Subcutaneous abdominal adipose tissue (tissue), 5 donors: Measurements from ENCODE around the gene CRYBG1.

Experiments used
- H3K27ac ChIP-seq: one replicate; pipeline ENCODE4 v1.7.0; 2013; ENCODE audit warnings: low read depth, mild to moderate bottlenecking, inconsistent platforms, low read length, moderate library complexity
- H3K27me3 ChIP-seq, 5 donors: one replicate each; pipeline ENCODE4 v1.7.0; 2013; ENCODE audit warnings: low read length in 5 of 5, inconsistent platforms in 1 of 5; ENCODE audit not compliant: control insufficient read depth in 5 of 5, insufficient read depth in 4 of 5
- H3K36me3 ChIP-seq, 5 donors: one replicate each; pipeline ENCODE4 v1.7.0; 2013; ENCODE audit warnings: low read length in 5 of 5; ENCODE audit not compliant: control insufficient read depth in 5 of 5, insufficient read depth in 5 of 5
- H3K4me1 ChIP-seq, 5 donors: one replicate each; pipeline ENCODE4 v1.7.0; 2013; ENCODE audit warnings: low read length in 5 of 5, mild to moderate bottlenecking in 3 of 5, moderate library complexity in 1 of 5; ENCODE audit not compliant: control insufficient read depth in 5 of 5, insufficient read depth in 5 of 5
- H3K4me3 ChIP-seq, 5 donors: one replicate each; pipeline ENCODE4 v1.7.0; 2013; ENCODE audit warnings: low read length in 5 of 5, low read depth in 1 of 5
- H3K9ac ChIP-seq, 5 donors: one replicate each; pipeline ENCODE4 v1.7.0; 2013; ENCODE audit warnings: low read length in 5 of 5, mild to moderate bottlenecking in 4 of 5, moderate library complexity in 3 of 5
- H3K9me3 ChIP-seq, 5 donors: one replicate each; pipeline ENCODE4 v1.7.0; 2013; ENCODE audit warnings: low read length in 5 of 5; ENCODE audit not compliant: control insufficient read depth in 5 of 5
- donor health status: healthy.
- donor health status: healthy.
- donor health status: healthy.
- donor health status: healthy.
- donor health status: healthy.

Gene CRYBG1, protein sequence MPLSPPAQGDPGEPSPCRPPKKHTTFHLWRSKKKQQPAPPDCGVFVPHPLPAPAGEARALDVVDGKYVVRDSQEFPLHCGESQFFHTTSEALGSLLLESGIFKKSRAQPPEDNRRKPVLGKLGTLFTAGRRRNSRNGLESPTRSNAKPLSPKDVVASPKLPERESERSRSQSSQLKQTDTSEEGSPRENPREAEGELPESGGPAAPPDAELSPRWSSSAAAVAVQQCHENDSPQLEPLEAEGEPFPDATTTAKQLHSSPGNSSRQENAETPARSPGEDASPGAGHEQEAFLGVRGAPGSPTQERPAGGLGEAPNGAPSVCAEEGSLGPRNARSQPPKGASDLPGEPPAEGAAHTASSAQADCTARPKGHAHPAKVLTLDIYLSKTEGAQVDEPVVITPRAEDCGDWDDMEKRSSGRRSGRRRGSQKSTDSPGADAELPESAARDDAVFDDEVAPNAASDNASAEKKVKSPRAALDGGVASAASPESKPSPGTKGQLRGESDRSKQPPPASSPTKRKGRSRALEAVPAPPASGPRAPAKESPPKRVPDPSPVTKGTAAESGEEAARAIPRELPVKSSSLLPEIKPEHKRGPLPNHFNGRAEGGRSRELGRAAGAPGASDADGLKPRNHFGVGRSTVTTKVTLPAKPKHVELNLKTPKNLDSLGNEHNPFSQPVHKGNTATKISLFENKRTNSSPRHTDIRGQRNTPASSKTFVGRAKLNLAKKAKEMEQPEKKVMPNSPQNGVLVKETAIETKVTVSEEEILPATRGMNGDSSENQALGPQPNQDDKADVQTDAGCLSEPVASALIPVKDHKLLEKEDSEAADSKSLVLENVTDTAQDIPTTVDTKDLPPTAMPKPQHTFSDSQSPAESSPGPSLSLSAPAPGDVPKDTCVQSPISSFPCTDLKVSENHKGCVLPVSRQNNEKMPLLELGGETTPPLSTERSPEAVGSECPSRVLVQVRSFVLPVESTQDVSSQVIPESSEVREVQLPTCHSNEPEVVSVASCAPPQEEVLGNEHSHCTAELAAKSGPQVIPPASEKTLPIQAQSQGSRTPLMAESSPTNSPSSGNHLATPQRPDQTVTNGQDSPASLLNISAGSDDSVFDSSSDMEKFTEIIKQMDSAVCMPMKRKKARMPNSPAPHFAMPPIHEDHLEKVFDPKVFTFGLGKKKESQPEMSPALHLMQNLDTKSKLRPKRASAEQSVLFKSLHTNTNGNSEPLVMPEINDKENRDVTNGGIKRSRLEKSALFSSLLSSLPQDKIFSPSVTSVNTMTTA (N-terminal part only)

DNA sequence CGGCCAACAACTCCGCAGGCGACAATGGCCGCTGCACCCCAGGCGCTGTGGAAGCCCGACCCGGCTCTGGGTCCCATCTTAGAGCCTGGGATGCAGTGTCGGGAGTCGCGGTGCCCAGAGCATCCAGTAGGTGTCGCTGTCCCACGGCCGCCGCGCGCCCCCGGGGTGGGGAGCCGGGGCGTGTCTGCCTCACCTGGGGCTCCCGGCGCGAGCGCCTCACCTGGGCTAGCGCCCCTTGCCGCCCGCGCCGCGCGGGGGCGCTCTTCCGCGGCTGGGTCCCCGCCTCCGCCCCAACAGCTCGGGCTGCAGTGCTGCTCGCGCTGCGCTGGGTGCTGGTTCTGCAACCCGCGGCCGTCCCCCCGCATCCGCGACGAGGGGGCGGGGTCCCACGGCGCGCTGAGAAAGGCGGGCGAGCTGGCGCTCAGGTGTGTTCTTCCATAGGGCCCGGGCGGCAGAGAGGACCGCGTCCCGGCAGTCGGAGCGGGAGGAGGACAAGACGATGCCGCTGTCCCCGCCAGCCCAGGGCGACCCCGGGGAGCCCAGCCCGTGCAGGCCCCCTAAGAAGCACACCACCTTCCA, at the start of gene CRYBG1:
Gene CRYBG1, plus strand, starts transcription at position 308 of the 579 bp plus-strand sequence. Its CDS starts 192 bp downstream, at position 500.
- H3K9ac ChIP-seq: peak within 1 kb of the TSS in 1 of 5 donors; percentile 30
- H3K36me3 ChIP-seq: no peaks in the 10 kb centered on the region
- H3K27ac ChIP-seq: no peak within 1 kb of the TSS
- peaks cover 17 to 36% (median 30%) of the 10 kb centered on the region in 5 donors for H3K27me3 ChIP-seq
- peak within 1 kb of the TSS; percentile 2 to 65 (median 50) for H3K4me3 ChIP-seq
- H3K4me1 ChIP-seq: peaks cover 0 to 14% (median 12%) of the 10 kb centered on the region in 5 donors
- H3K9me3 ChIP-seq: no peaks in the 10 kb centered on the region

GRCh38 chr6:106315765-106316374, 44.6 kb upstream of the CRYBG1 start:
- Histone ChIP-seq H3K4me1 (peaks cover 0 to 3% (median 0%) of the 10 kb centered on the region in 5 donors), H3K27me3 (no peaks in the 10 kb centered on the region), H3K4me3 (no peak overlapping the region), H3K36me3 (peaks cover 11 to 24% (median 17%) of the 10 kb centered on the region in 5 donors), H3K9me3 (no peaks in the 10 kb centered on the region), H3K9ac (no peak overlapping the region), H3K27ac (no peak overlapping the region)

GRCh38 chr6:106316375-106316766, 44.1 kb upstream of the CRYBG1 start:
- H3K9me3 ChIP-seq: no peaks in the 10 kb centered on the region
- H3K4me1 ChIP-seq: peaks cover 0 to under 1% (median 0%) of the 10 kb centered on the region in 5 donors
- no peak overlapping the region for H3K9ac ChIP-seq
- H3K27ac ChIP-seq: no peak overlapping the region
- no peaks in the 10 kb centered on the region for H3K27me3 ChIP-seq
- H3K4me3 ChIP-seq: no peak overlapping the region
- peaks cover 11 to 20% (median 15%) of the 10 kb centered on the region in 5 donors for H3K36me3 ChIP-seq

DNA sequence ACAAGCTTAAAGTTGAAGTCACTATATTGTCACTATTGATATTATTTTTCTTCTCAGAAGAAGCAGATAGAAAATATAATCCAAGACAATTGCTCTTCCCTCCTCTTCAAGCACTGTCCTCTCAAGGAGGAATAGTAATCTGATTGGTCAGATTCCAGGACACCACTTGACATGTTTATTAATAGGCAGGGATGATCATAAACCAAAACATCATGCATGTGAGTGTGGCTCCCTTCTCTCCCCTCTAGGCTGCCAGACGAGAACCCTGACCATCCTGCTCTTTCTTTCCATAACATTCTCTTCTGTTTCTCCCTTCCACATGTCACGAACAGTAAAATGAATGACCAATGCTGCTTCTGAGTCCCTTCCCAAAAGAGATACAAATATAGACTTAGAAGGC, 42.5 kb upstream of the CRYBG1 start:
- Histone ChIP-seq H3K9ac (no peak overlapping the region), H3K27me3 (no peaks in the 10 kb centered on the region), H3K4me3 (no peak overlapping the region), H3K4me1 (no peaks in the 10 kb centered on the region), H3K27ac (no peak overlapping the region), H3K9me3 (no peaks in the 10 kb centered on the region), H3K36me3 (peaks cover 9 to 17% (median 15%) of the 10 kb centered on the region in 5 donors)

GRCh38 chr6:106318851-106319250, 41.7 kb upstream of the CRYBG1 start:
- no peak overlapping the region for H3K27ac ChIP-seq
- no peaks in the 10 kb centered on the region for H3K9me3 ChIP-seq

GRCh38 chr6:106321940-106322339, 38.6 kb upstream of the CRYBG1 start:
- H3K9ac ChIP-seq: no peak overlapping the region

More at GRCh38 chr6:106318851-106319250, 41.7 kb upstream of the CRYBG1 start:
- Histone ChIP-seq H3K9ac (no peak overlapping the region), H3K4me1 (peaks cover 0 to 5% (median 1%) of the 10 kb centered on the region in 5 donors), H3K36me3 (peaks cover 7 to 15% (median 11%) of the 10 kb centered on the region in 5 donors), H3K4me3 (no peak overlapping the region), H3K27me3 (no peaks in the 10 kb centered on the region)

GRCh38 chr6:106324726-106325335, 35.7 kb upstream of the CRYBG1 start:
- Histone ChIP-seq H3K27ac (peak overlapping the region; percentile 91), H3K9ac (peak overlapping the region; percentile 75 to 97 (median 94)), H3K36me3 (no peaks in the 10 kb centered on the region), H3K4me1 (peaks cover 7 to 22% (median 13%) of the 10 kb centered on the region in 5 donors), H3K27me3 (no peaks in the 10 kb centered on the region), H3K9me3 (no peaks in the 10 kb centered on the region), H3K4me3 (peak overlapping the region; percentile 88 to 99 (median 94))

More at GRCh38 chr6:106321940-106322339, 38.6 kb upstream of the CRYBG1 start:
- Histone ChIP-seq H3K36me3 (no peaks in the 10 kb centered on the region), H3K9me3 (no peaks in the 10 kb centered on the region), H3K27me3 (no peaks in the 10 kb centered on the region), H3K4me1 (peaks cover 7 to 22% (median 13%) of the 10 kb centered on the region in 5 donors), H3K4me3 (no peak overlapping the region), H3K27ac (no peak overlapping the region)

DNA sequence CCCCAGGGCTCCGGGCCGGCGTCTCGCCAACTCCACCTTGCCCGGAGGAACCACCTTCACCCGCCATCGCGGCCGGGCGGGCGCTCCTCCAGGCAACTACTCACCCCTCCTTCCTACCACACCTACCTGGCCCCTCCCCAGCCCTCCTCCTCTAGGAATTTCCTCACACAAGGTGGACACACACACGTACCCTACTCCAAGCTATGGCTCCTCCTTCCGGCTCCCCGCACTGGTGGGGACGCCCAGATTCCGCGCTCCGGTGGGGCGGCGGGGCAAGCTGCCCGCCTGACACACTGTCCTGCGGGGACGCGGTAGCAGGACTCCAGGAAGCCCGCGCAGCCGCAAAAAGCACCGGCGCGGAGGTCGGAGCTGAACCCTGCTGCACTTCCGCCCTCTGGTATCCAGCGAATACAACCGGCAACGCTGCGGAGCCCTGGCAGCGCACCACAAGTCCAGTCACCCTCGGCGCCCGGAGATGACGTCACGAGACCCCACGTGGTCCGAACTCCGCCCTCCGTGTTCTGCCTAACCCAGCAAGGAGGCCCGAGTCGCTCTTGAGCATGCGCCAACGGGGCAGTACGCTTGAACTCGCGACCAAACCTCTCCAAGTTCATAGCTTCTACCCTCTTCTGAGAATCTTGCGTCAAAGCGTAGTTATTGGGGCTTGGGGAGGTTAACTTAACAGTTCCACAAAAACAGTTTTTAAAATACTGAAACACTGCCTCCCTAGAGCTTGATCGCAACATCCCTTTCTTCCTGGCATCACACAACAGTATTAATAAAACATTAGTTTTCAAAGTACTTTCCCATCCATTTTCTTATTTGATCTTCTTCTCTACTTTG, 35.0 kb upstream of the CRYBG1 start, which contains the start of gene ATG5:
Gene ATG5, minus strand, starts transcription at position 425 of the 843 bp plus-strand sequence. CDS start 9,552 bp downstream, outside the sequence.
- Histone ChIP-seq H3K36me3 (no peaks in the 10 kb centered on the region), H3K4me1 (peaks cover 7 to 22% (median 13%) of the 10 kb centered on the region in 5 donors), H3K9me3 (no peaks in the 10 kb centered on the region), H3K27me3 (peaks cover 0 to 3% (median 0%) of the 10 kb centered on the region in 5 donors), H3K9ac (peak within 1 kb of the TSS; percentile 75 to 97 (median 94)), H3K4me3 (peak within 1 kb of the TSS; percentile 88 to 99 (median 94)), H3K27ac (peak within 1 kb of the TSS; percentile 91)
